ENCODE results near the gene C2orf15. TPM values are rescaled to one million over a fixed set of nuclear protein-coding genes. Genes with fewer than 3 reads are reported as not detected.

Gene C2orf15
- total and polyA plus RNA-seq, 10 of the 15 experiments (the other 5 are each of a cell fraction or from before 2014, with no cell fraction given): 1.4 to 3.4 (median 2.4) TPM

DNA sequence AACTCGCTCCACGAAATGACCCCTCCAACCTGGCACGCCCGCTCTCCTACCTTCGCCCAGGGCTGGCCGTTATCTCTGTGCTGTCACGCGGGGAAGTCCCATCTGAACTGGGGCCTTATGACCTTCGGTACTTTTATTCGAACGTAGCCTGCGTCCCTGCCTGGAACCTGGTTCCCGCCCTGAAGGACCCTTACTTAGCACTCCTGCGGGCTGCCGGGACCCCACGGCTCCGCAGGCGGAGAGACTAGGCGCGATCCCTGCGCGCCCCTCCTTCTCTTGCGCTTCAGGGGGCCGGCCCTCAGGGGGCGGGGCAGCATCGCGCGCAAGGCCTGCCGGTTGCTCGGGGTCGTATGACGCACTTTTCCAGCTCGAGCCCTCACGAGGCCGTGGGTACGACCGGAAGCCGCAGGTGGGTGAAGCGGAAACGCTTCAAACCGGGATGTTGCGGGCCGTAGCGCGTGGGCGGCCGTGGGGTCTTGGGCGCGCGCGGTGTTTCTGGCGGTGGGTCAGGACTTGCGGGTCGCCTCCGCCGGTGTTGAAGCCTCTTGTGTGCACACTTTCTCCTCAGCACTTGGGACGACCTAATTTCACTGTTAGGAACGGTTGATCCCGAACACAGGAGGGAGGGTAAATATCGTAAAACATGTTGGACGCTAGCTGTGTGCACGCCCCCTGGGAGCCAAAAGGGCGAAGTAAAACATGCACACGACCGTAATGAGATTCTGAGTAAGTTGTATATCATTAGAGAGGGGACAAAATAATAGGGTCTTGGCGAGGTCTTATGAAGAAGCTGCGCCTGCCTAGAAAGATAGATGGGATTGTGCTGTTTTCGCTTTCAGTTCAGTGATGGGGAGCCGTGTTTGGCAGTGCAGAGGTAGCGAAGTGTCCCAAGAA is 13.4 kb downstream of the C2orf15 start, which contains the start of the genes LIPT1 and TSGA10 (continued):
- TF ChIP-seq TAF1 (IDR thresholded peaks at IDR 0.05; ENCODE audit: borderline replicate concordance, low read depth, low read length): peak; percentile 59; the same call in 1 of the 2 replicates
- TF ChIP-seq NBN (IDR thresholded peaks at IDR 0.05): peak; percentile 93
- TF ChIP-seq ZBED1 (IDR thresholded peaks at IDR 0.05; ENCODE audit: borderline replicate concordance): no peak
- peak; percentile 83 for TF ChIP-seq POLR2AphosphoS5 (IDR thresholded peaks at IDR 0.05; ENCODE audit: low read length)
- 0 out of 2 replicates have a peak, but pooled peaks have one; percentile 63 for TF ChIP-seq WRNIP1 (IDR thresholded peaks at IDR 0.05; ENCODE audit: borderline replicate concordance, low read depth, low read length)
- peak; percentile 78 for TF ChIP-seq MTA2 (IDR thresholded peaks at IDR 0.05; ENCODE audit: low read depth)
- peak; percentile 97 for TF ChIP-seq POLR2A (IDR thresholded peaks at IDR 0.05; ENCODE audit: low read depth, low read length)
- TF ChIP-seq, protein P1, sequence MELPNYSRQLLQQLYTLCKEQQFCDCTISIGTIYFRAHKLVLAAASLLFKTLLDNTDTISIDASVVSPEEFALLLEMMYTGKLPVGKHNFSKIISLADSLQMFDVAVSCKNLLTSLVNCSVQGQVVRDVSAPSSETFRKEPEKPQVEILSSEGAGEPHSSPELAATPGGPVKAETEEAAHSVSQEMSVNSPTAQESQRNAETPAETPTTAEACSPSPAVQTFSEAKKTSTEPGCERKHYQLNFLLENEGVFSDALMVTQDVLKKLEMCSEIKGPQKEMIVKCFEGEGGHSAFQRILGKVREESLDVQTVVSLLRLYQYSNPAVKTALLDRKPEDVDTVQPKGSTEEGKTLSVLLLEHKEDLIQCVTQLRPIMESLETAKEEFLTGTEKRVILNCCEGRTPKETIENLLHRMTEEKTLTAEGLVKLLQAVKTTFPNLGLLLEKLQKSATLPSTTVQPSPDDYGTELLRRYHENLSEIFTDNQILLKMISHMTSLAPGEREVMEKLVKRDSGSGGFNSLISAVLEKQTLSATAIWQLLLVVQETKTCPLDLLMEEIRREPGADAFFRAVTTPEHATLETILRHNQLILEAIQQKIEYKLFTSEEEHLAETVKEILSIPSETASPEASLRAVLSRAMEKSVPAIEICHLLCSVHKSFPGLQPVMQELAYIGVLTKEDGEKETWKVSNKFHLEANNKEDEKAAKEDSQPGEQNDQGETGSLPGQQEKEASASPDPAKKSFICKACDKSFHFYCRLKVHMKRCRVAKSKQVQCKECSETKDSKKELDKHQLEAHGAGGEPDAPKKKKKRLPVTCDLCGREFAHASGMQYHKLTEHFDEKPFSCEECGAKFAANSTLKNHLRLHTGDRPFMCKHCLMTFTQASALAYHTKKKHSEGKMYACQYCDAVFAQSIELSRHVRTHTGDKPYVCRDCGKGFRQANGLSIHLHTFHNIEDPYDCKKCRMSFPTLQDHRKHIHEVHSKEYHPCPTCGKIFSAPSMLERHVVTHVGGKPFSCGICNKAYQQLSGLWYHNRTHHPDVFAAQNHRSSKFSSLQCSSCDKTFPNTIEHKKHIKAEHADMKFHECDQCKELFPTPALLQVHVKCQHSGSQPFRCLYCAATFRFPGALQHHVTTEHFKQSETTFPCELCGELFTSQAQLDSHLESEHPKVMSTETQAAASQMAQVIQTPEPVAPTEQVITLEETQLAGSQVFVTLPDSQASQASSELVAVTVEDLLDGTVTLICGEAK (IDR thresholded peaks at IDR 0.05; ENCODE audit: borderline replicate concordance): peak; percentile 86
- peak; percentile 80 for TF ChIP-seq NR2C1 (IDR thresholded peaks at IDR 0.05)
- peak; percentile 59 for TF ChIP-seq CHD1 (IDR thresholded peaks at IDR 0.05; ENCODE audit: low read depth, low read length)
- peak; percentile 84 for TF ChIP-seq BACH1 (IDR thresholded peaks at IDR 0.05; ENCODE audit: borderline replicate concordance)
- peak; percentile 70 for TF ChIP-seq KLF5 (IDR thresholded peaks at IDR 0.05; ENCODE audit: partially characterized antibody)
- peak in 1 of 2 experiments; percentile 87; a peak in 2 of 4 replicates for TF ChIP-seq ETV6 (conservative IDR thresholded peaks at IDR 0.05 in 1 of 2, IDR thresholded peaks at IDR 0.05 in 1 of 2; ENCODE audit: borderline replicate concordance in 1 of 2, low read depth in 1 of 2)
- peak; percentile 41 for TF ChIP-seq YY1 (IDR thresholded peaks at IDR 0.05; ENCODE audit: low read depth, low read length)
- TF ChIP-seq SMAD1 (IDR thresholded peaks at IDR 0.05; ENCODE audit: low read depth, partially characterized antibody): no peak
- TF ChIP-seq SRF (IDR thresholded peaks at IDR 0.05; ENCODE audit: low read depth in 2 of 2, low read length in 2 of 2): 0 out of 4 replicates have a peak, but pooled peaks of 1 of the 2 experiments have one; percentile 24
- TF ChIP-seq PAX8 (IDR thresholded peaks at IDR 0.05): 0 out of 2 replicates have a peak, but pooled peaks have one; percentile 55
- TF ChIP-seq JUND (IDR thresholded peaks at IDR 0.05; ENCODE audit: low read depth, low read length): no peak
- TF ChIP-seq, protein P2, sequence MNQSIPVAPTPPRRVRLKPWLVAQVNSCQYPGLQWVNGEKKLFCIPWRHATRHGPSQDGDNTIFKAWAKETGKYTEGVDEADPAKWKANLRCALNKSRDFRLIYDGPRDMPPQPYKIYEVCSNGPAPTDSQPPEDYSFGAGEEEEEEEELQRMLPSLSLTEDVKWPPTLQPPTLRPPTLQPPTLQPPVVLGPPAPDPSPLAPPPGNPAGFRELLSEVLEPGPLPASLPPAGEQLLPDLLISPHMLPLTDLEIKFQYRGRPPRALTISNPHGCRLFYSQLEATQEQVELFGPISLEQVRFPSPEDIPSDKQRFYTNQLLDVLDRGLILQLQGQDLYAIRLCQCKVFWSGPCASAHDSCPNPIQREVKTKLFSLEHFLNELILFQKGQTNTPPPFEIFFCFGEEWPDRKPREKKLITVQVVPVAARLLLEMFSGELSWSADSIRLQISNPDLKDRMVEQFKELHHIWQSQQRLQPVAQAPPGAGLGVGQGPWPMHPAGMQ (IDR thresholded peaks at IDR 0.05; ENCODE audit: borderline replicate concordance): peak; percentile 84
- TF ChIP-seq NFIC (IDR thresholded peaks at IDR 0.05; ENCODE audit: low read depth, low read length): peak; percentile 61; the same call in 1 of the 2 replicates
- TF ChIP-seq PAX5 (IDR thresholded peaks at IDR 0.05; ENCODE audit: borderline replicate concordance, low read depth, low read length): peak; percentile 93
- no peak; the same call in 1 of the 2 replicates for TF ChIP-seq ZNF207 (IDR thresholded peaks at IDR 0.05; ENCODE audit: borderline replicate concordance)
- TF ChIP-seq ZSCAN29 (IDR thresholded peaks at IDR 0.05): peak; percentile 72; the same call in 1 of the 2 replicates
- TF ChIP-seq, protein P3, sequence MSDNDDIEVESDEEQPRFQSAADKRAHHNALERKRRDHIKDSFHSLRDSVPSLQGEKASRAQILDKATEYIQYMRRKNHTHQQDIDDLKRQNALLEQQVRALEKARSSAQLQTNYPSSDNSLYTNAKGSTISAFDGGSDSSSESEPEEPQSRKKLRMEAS (IDR thresholded peaks at IDR 0.05; ENCODE audit: low read depth, low read length): peak; percentile 86
- 0 out of 2 replicates have a peak, but pooled peaks have one; percentile 39 for TF ChIP-seq FOXM1 (IDR thresholded peaks at IDR 0.05; ENCODE audit: low read depth, low read length)
- peak; percentile 94 to 96 for TF ChIP-seq IKZF2 (IDR thresholded peaks at IDR 0.05)
